B cell (primary cell): ENCODE results near the gene ZNF407. TPM values are rescaled to one million over a fixed set of nuclear protein-coding genes. Genes with fewer than 3 reads are reported as not detected.

Experiments
- ATAC-seq: fragments of 200-7000 bp; cut with Tn5 transposase; one replicate; pipeline ENCODE4 v1.10.0; 2021; ENCODE audit warnings: low read depth, mild to moderate bottlenecking, moderate number of reproducible peaks, moderate library complexity
- CTCF ChIA-PET: fragments of 350-600 bp; sonication (Branson Sonifier 250); formaldehyde crosslinking; loops from one replicate; lab custom pipeline; 2021; ENCODE audit warnings: antibody characterized with exemption, inconsistent platforms; lab: Charles Lee
- POLR2A ChIA-PET: fragments of 350-600 bp; sonication (Branson Sonifier 250); formaldehyde crosslinking; loops from one replicate; lab custom pipeline; 2021; ENCODE audit warnings: antibody characterized with exemption; lab: Charles Lee
- DNase-seq: peaks from one replicate; pipeline ENCODE4 v3.0.0; 2013
- H2AFZ ChIP-seq: 2 replicates; pipeline ENCODE4 v1.6.1; 2012; ENCODE audit warnings: mild to moderate bottlenecking, low read depth, low read length; ENCODE audit not compliant: insufficient read depth, poor library complexity, severe bottlenecking
- H3K27ac ChIP-seq, 2 donors: 1 replicate in 1 of 2; 2 replicates in 1 of 2; pipeline ENCODE4 v1.5.1; 2012 to 2013; ENCODE audit warnings: low read length in 2 of 2, mild to moderate bottlenecking in 2 of 2, moderate library complexity in 1 of 2
- H3K27me3 ChIP-seq, 4 experiments: fragments of 200-600 bp in 1 of 4; sonication (generic) in 1 of 4; replicated peaks in 1 of 4; 1 replicate in 2 of 4; 2 replicates in 2 of 4; pipeline versions ENCODE4 v1.6.1 to v1.7.0; 2013 to 2016; ENCODE audit warnings: low read length in 3 of 4, mild to moderate bottlenecking in 2 of 4, mixed read lengths in 1 of 4, moderate library complexity in 1 of 4; ENCODE audit not compliant: insufficient read depth in 4 of 4, control insufficient read depth in 3 of 4; ENCODE audit errors: control extremely low read depth in 1 of 4
- H3K36me3 ChIP-seq, 2 experiments: replicated peaks in 1 of 2; 1 replicate in 1 of 2; 2 replicates in 1 of 2; pipeline versions ENCODE4 v1.6.1 to v1.7.1; 2013; ENCODE audit warnings: low read length in 1 of 2; ENCODE audit not compliant: insufficient read depth in 2 of 2, control insufficient read depth in 1 of 2; ENCODE audit errors: control extremely low read depth in 1 of 2, extremely low read depth in 1 of 2
- H3K4me1 ChIP-seq, 2 donors: fragments of 200-600 bp in 1 of 2; sonication (generic) in 1 of 2; 1 replicate in 1 of 2; 2 replicates in 1 of 2; pipeline versions ENCODE4 v1.5.1 to v1.6.1; 2013 to 2017; ENCODE audit warnings: low read length in 2 of 2; ENCODE audit not compliant: control insufficient read depth in 2 of 2, insufficient read depth in 2 of 2
- H3K4me2 ChIP-seq: replicated peaks from 2 replicates; pipeline ENCODE3; 2012; ENCODE audit warnings: mild to moderate bottlenecking, low read depth, low read length; ENCODE audit not compliant: poor library complexity, severe bottlenecking
- H3K4me3 ChIP-seq, 5 experiments: fragments of 200-600 bp in 1 of 5; sonication (generic) in 1 of 5; 1 replicate in 3 of 5; 2 replicates in 2 of 5; pipeline versions ENCODE4 v1.5.1 to v1.7.0; 2011 to 2016; ENCODE audit warnings: low read length in 4 of 5, mild to moderate bottlenecking in 4 of 5, low read depth in 2 of 5, control low read depth in 1 of 5, moderate library complexity in 1 of 5; ENCODE audit not compliant: insufficient read depth in 1 of 5; ENCODE audit errors: control extremely low read depth in 1 of 5, extremely low read depth in 1 of 5
- H3K79me2 ChIP-seq: fragments of 200-600 bp; sonication (generic); one replicate; pipeline ENCODE4 v1.6.0; 2016; ENCODE audit warnings: low read length; ENCODE audit not compliant: control insufficient read depth, insufficient read depth
- H3K9ac ChIP-seq: fragments of 200-600 bp; sonication (generic); 2 replicates; pipeline ENCODE4 v1.6.1; 2017; ENCODE audit warnings: mild to moderate bottlenecking, low read length, moderate library complexity
- H3K9me3 ChIP-seq, 3 donors: one replicate each; pipeline versions ENCODE4 v1.6.1 to v1.7.1; 2013; ENCODE audit warnings: low read length in 2 of 3; ENCODE audit not compliant: control insufficient read depth in 2 of 3, insufficient read depth in 1 of 3; ENCODE audit errors: control extremely low read depth in 1 of 3
- H4K20me1 ChIP-seq: 2 replicates; pipeline ENCODE4 v1.6.0; 2012; ENCODE audit warnings: mild to moderate bottlenecking, low read length; ENCODE audit not compliant: insufficient read depth, control insufficient read depth, poor library complexity, severe bottlenecking
- H3K27ac Mint-ChIP-seq: one replicate; pipeline ENCODE4 v1.8.0; 2021; ENCODE audit warnings: mixed read lengths
- H3K27me3 Mint-ChIP-seq: one replicate; pipeline ENCODE4 v1.8.0; 2021; ENCODE audit warnings: mixed read lengths
- H3K4me1 Mint-ChIP-seq: one replicate; pipeline ENCODE4 v1.8.0; 2021; ENCODE audit warnings: mixed read lengths
- H3K4me3 Mint-ChIP-seq: one replicate; pipeline ENCODE4 v1.8.0; 2021; ENCODE audit warnings: mixed read lengths
- H3K9me3 Mint-ChIP-seq: one replicate; pipeline ENCODE4 v1.8.0; 2022; ENCODE audit warnings: mixed read lengths; ENCODE audit not compliant: insufficient read depth
- CTCF ChIP-seq: fragments of 200-600 bp; IDR thresholded peaks from one replicate; pipeline ENCODE4 v1.8.0; 2022; ENCODE audit warnings: antibody characterized with exemption, mild to moderate bottlenecking
- EZH2 ChIP-seq: IDR thresholded peaks from 2 replicates; pipeline ENCODE4 v1.6.1; 2012; ENCODE audit warnings: borderline replicate concordance, low read depth, mild to moderate bottlenecking, moderate library complexity, low read length; ENCODE audit not compliant: insufficient read depth, poor library complexity, severe bottlenecking
- WGBS: methylation state at CpG from one replicate; pipeline ENCODE4 v1.1.5; 2013; ENCODE audit warnings: missing lambda C conversion rate; ENCODE audit not compliant: insufficient coverage; 5-methylcytosine and 5-hydroxymethylcytosine counted together
- intact Hi-C: fragments of 100-400 bp; cut with micrococcal nuclease; formaldehyde crosslinking; loops from one replicate; pipeline ENCODE4 v1.10.0; 2022
- polyA plus RNA-seq: library from polyadenylated mRNA; depleted of rRNA; stranded (reverse); fragments of >200 nt; gene quantifications from 2 replicates; pipeline ENCODE4 v1.2.3, GENCODE V29; 2012
- total RNA-seq, 2 donors: library from RNA; stranded (reverse); fragments of 120-200 nt in 1 of 2; gene quantifications; 1 replicate in 1 of 2; 2 replicates in 1 of 2; pipeline versions ENCODE4 v1.2.3 to v1.2.4, GENCODE V29; 2013 to 2022

The ZNF407 gene
- total and polyA plus RNA-seq, 2 donors (not counting 1 experiment from before 2014, with no cell fraction given): 4.5 to 37.1 TPM

- no peak for ATAC-seq
- H3K4me3 ChIP-seq: no peak overlapping the region
- no peak overlapping the region for H3K9ac ChIP-seq
- H3K79me2 ChIP-seq: no peaks in the 10 kb centered on the region
- 96% methylated on average over 9 of the region's 10 CpGs for WGBS
- no peaks in the 10 kb centered on the region for H3K27me3 Mint-ChIP-seq
- no peak for DNase-seq
- H3K27ac Mint-ChIP-seq: no peak overlapping the region
- H3K36me3 ChIP-seq: no peaks in the 10 kb centered on the region
- H3K27me3 ChIP-seq: no peaks in the 10 kb centered on the region
- no peaks in the 10 kb centered on the region for H4K20me1 ChIP-seq
- peaks cover 25% of the 10 kb centered on the region for H3K4me1 Mint-ChIP-seq
- no peaks in the 10 kb centered on the region for H3K9me3 Mint-ChIP-seq
- no peaks in the 10 kb centered on the region for H3K9me3 ChIP-seq
- POLR2A ChIA-PET: no interaction called here
- TF ChIP-seq EZH2 (no peak), CTCF (no peak)
- intact Hi-C loops: no loop called here
- H3K4me2 ChIP-seq: no peak overlapping the region
- no peak overlapping the region for H2AFZ ChIP-seq
- peaks cover 14 to 21% of the 10 kb centered on the region in 2 donors for H3K4me1 ChIP-seq
- no peak overlapping the region for H3K4me3 Mint-ChIP-seq
- CTCF ChIA-PET: no interaction called here
- H3K27ac ChIP-seq: no peak overlapping the region
Observed at GRCh38 chr18:74947417-74947816, 349.7 kb downstream of the ZNF407 start.

- no peak overlapping the region for H3K27ac ChIP-seq
Observed at GRCh38 chr18:74947875-74948274, 350.2 kb downstream of the ZNF407 start.

More at GRCh38 chr18:74947875-74948274, 350.2 kb downstream of the ZNF407 start:
- ChIA-PET POLR2A (no interaction called here), CTCF (interaction anchor here (1.2 kb wide), 1 partner anchor 10 kb away, joined by 5 read pairs; no protein-coding TSS in a partner anchor)
- Histone ChIP-seq H3K9me3 (no peaks in the 10 kb centered on the region), H2AFZ (no peak overlapping the region), H3K9ac (no peak overlapping the region), H4K20me1 (no peaks in the 10 kb centered on the region), H3K27me3 (no peaks in the 10 kb centered on the region), H3K4me3 (no peak overlapping the region), H3K79me2 (no peaks in the 10 kb centered on the region), H3K4me2 (no peak overlapping the region), H3K4me1 (peaks cover 10 to 19% of the 10 kb centered on the region in 2 donors), H3K36me3 (no peaks in the 10 kb centered on the region)
- no peak overlapping the region for H3K4me3 Mint-ChIP-seq
- H3K4me1 Mint-ChIP-seq: peaks cover 22% of the 10 kb centered on the region
- intact Hi-C loops: no loop called here
- TF ChIP-seq EZH2: no peak
- TF ChIP-seq CTCF: no peak
- H3K27me3 Mint-ChIP-seq: no peaks in the 10 kb centered on the region
- no peaks in the 10 kb centered on the region for H3K9me3 Mint-ChIP-seq
- ATAC-seq: no peak
- DNase-seq: no peak
- no peak overlapping the region for H3K27ac Mint-ChIP-seq
- WGBS: no CpG with 5 or more reads among the region's 4 CpGs
